Activated T-cell treated with anti-CD3 and anti-CD28 coated beads, Interleukin-2, amount 50 U/mL, for 48 hours (primary cell): ENCODE measurements around the gene DOHH.

Experiments used
- DNase-seq, 2 experiments: peaks; one replicate each; pipeline ENCODE4 v3.0.0-alpha.2; 2020

Gene DOHH

DNA sequence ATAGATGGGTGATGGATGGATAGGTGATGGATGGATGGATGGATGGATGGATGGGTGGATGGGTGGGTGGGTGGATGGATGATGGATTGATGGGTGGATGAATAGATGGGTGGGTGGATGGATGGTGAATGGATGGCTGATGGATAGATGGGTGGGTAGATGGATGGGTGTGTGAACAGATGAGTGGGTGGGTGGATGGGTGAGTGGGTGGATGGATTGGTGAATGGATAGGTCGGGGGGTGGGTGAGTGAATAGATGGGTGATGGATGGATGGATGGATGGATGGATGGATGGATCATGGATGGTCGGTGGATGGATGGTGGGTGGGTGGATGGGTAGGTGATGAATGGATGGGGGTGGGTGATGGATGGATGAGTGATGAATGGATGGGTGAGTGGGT, 23.6 kb downstream of the DOHH start:
- no peak for DNase-seq

DNA sequence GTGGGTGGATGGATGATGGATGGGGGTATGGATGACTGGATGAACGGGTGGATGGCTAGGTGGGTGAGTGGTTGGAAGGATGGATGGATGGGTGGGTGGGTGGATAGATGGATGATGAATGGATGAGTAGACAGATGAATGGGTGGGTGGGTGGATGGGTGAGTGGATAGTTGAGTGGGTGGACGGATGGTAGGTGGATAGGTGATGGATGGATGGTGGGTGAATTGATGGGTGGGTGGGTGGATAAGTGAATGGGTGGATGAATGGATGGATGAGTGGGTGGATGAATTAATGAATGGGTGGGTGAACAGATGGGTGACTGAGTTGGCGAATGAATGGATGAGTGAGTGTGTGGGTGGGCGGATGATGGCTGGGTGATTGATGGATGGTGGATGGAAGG, 25.0 kb downstream of the DOHH start:
- no peak for DNase-seq

DNA sequence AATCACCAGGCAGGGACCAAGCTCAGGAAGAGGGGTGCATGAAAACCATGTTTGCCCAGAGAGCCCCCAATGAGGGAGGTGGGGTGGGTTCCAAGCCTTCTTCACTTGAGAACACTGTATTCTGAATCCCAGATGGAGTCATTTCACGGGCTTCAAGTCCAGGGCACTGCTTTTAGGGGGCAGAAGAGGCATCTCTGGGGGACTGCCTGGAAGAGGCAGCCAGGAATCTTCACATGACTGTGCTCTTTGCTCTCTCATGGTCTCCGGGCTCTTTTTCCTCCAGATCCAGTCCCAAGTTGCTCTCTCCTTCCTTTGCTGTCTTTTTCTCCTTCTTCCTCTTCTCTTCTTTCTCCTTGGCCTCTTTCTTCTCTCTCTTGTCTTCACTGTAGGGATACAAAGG, 25.9 kb downstream of the DOHH start:
- DNase-seq = no peak

DNA sequence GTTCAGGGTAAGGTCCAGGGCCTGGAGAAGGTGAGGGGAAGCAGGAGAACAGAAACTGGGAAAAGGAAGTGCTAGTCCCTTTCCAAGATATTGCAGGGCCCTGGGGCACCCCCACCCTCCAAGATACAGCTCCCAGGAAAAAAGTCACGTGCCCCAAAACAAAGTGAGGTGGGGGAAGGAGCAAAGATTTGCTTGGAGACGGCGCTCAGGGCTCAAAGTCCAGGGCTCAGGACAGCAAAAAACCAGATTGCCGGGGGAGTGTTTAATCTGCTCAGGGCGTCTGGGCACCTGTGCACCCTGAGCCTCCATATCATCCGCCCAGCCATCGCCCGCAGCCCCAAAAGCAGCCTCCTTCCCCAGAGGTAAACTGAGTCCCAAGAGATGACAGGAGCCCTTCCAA, 26.5 kb downstream of the DOHH start:
- DNase-seq = no peak

DNA sequence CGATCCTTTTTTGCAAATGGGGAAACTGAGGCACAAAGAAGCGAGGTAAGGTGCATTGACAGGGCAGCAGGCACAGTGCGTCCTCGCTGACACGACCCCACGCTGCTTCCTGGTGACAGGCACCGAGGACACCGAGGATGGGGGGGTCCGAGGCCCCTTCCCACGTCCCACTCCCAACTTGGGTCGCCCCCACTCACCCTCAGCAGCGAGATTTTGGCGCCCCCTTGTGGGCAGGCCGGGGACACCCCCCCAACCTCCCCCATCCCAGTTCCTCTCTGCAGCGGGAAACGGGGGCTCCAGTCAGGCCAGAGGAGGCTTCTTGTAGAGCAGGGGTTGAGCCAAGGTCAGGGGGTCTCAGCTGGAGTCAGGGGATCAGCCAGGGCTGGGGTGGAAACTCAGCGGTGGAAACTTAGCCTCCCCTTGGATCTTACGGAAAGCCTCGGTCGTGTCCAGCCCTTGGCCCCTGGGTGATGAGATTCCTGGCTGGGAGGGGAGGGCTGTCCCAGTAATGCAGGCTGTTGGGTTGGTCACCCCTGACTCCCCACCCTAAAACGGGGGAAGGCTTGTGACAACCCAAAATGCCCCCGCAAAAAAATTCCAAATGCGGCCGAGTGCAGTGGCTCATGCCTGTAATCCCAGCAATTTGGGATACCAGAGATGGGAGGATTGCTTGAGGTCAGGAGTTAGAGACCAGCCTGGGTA, 28.4 kb downstream of the DOHH start:
- DNase-seq = peak; percentile 61 to 63

DNA sequence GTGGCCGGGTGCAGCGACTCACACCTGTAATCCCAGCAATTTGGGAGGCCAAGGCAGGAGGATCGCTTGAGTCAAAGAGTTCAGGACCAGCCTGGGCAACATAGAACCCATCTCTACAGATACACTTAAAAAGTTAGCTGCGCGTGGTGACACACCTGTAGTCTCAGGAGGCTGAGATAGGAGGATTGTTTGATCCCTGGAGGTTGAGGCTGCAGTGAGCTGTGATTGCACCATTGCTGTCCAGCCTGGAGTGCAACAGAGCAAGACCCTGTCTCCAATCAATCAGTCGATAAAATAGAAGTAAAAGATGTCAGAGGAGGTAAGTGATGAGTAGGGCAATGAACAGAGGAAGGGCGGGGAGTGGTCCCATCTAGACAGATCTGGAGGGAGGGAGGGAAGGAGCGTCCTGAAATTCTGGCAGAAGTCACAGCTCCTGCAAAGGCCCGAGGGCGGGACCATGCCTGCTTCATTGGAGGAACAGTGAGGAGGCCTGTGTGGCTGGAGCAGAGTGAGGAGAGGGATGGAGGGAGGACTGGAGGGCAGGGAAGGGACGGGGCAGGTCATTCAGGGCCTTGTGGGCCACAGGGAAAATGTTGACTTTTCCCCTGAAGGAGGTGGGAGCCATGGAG, 29.9 kb downstream of the DOHH start:
- no peak for DNase-seq

DNA sequence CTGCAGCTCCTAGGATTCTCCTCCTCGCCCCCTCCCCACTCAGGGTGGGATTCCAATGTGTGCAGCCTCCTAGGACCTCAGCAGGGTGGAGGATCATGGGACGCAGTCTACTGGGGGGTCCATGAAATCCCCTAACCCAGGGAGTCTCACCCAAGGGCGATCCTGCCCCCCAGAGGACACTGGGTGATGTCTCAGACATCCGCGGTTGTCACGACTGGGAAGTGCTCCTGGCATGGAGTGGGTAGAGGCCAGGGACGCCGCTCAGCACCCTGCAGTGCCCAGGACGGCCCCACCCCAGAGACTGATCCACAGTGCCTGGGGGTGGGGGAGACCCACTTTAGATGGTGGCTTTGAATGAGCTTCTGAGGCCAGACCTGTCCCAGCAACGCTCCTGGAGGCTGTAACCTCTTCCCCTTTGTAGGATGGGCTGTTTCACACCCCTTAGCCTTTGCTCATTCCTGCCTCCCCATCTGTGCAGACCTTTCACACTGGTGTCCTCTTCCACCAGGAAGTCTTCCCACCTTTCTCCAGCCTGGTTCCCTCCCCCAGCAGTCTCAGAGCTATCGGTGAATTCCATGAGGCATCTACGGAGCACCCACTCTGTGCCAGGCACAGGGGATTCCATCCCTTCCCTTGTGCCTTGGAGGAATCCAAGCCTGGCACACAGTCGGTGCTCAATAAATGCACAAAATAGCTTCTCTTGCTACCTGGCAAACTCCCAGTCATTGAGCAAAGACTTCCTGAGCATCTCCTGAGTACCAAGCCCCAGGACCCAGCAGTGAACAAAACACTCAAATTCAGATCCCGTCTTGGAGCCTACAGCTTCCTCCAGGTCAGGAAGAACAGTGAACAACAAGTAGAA, 30.6 kb downstream of the DOHH start:
- DNase-seq = no peak

DNA sequence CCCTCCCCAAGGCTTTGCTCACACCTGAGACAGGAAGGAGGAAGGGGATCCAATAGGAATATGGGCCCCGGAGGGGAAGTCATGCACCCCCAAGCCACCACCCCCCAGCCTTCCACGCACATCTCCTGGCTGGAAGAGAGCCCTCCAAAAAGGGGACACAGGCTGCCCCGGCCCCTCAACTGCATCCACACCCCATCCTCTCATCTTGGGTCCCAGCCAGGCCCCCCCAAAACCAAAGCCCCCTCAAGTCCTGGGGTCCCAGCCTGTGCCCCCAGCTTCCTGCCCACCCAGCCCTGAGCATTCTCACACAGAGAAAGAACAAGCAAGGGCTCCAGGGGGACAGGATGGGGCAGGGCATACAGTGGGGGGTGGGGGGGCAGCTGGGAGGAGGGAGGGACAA, 32.3 kb downstream of the DOHH start:
- no peak for DNase-seq

DNA sequence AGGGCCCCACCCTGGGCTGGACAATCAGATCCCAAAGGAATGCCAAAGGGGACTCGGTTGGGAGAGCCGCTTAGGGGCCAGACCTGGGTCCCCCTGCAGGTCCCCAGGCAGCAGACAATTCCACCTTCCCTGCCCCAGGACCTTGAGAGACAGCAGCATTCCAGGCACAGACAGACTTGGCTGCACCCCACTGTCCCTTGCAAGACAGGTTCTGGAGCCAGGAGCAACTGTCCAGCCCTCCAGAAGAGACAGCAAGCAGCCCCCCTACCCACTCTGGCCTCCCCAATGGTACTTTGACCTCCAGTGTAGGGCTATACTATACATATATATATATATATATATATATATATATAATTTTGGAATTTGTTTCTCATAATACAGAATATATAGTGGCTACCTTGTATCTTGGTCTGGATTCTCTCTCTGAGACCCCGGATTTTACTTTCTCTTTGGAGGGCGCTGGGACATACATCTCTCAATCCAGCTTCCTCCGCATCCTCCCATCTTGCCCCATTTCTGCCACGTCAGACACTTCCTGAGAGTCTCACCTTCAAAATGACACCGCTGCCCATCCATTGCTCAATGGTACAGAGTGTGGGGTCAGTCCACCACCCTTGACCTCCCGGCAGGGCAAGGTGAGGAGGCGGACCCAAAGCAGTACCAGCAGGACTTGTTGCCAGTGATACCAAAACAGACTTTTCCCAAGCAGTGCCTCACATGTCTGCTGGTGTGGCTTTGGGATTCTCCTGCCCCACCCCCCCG, 32.9 kb downstream of the DOHH start:
- no peak for DNase-seq

DNA sequence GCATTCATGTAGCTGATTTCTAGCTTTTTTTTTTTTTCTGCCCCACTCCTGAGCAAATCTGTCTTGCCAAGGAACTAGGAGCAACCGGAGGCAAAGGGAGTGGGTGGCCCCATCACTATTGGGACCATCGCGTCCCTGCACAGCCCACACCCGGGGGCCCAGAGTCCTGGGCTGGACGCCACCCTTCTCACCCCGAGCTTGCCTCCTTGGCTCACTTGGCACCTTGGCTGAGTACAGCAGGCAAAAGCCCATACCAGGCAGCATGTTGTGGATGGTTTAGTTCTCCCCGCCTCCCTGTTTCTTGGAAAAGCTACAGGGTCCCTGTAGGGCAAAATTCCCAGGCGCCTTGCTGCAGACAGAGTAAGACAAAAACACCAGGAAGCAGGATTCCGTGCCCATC, 33.8 kb downstream of the DOHH start:
- DNase-seq = no peak

DNA sequence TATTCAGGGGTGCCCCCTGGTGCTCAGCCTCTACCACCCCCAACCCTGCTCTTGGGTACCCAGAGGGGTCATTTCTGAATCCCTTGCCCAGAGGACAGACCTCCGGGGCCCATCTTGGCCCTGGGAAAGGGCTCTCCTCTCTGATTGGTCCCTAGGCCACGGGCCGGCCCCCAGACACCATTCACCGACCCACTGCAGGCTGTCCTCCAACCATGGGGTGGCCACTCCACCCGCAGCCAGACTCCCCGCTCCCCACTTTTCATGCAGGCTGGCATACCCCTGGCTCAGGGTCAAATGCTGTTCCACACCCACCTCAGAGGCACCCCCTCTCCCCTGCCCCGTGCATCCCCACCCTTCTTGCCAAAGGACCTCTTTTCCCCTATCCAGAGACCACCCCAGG, 34.9 kb downstream of the DOHH start:
- DNase-seq = no peak

DNA sequence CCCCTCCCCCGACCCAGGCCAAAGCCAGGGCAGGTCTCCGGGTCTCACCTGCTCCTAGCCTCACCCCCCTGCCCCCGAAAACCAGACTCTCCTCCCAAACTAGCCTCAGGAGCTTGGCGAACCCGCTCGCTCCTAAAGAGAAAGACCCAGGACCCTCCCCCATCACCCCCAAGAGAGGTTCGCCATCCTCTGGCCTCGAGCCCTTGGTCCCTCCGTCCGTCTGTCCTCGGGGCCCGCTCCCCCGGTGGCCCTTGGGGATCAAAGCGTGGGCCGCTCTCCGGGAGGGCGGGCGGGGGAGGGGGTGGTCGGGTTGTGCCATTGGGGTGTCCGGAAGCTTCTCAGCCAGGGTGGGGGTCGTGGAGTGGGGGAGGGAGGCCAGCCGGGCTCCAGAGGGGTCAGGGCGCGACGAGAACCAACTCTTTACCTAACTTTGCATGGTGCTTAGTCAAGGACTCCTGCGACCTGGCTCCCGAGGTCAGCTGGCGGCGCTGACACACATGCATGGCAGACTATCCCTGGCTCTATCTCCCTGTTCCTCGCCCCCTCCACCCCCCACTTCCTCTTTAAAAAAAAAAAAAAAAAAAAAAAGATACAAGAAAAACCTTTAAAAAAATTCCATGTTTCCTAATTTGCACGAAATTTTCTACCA, 35.8 kb downstream of the DOHH start:
- DNase-seq = no peak

DNA sequence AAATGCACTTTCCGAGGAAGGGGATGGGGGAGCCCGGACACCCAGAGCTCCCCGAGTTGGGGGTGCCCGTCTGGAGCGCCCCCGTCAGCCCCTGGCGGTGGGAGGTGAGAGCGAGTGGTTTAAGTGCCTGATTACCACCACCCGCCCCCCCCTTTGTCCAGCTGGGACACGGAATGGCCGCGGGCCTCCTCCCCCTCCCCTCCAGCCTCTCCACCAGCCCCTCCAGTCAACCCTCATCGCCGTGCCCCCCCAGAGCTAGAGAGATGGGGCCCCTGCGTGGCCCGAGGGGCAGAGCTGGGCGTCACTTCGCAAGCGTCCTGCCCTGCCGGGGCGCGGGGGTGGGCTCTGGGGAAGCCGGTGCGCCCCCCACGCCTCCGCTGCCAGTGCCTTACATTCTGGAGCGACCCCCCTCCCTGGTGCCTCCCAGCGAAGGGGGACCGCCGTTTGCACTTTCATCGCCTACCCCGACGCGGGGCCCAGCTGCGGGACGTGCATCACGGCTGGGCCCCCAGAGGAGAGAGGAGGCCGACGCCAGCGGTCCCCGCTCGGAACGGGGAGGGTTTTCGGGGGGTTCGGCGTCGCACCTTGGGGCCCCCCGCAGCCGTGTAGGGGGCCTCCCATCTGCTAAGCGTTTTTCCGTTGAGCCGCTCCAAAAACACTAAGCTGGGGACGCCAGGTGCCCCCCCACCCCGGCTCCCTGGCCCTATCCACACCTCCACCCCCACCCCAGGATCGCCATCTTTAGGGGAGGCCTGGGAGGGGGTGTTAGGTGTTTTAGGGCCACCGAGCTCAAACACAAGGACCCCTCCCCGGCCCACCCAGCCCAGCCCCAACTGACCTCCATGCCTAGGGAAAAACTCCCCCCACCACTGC, 36.5 kb downstream of the DOHH start:
- no peak for DNase-seq

DNA sequence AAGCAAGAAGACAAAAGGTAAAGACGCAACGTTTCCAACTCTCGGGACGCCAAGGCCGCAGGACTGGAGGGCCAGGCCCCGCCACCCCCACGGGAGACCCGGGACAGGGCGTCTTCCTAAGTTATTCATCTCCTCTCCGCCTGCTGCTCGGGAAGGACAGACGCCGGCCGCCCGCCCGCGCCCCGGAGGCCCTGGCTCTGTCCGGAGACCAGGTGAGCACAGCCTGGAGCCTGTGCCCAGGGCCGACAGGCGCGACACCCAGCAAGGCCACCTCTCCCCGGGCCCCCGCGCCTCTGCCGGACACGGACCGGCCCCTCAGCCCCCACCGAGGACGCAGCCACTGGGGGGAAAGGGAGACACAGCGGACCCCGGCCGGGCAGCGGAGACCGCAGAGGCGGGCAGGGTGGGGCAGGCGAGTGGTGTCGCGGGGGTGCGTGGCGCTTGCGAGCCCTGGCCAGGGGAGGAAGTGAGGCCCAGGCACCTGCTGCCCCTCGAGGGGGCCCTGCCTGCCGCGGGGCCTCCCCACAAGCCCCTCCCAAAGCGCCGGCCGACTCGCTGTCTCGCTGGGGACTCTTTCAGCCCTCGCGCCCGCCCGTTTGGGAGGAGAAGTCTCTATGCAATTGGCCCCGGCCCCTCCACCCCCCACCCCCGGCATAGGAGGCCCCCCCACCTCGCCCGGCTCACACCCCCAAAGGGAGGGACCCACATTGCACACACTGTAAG, 37.3 kb downstream of the DOHH start:
- DNase-seq = no peak

DNA sequence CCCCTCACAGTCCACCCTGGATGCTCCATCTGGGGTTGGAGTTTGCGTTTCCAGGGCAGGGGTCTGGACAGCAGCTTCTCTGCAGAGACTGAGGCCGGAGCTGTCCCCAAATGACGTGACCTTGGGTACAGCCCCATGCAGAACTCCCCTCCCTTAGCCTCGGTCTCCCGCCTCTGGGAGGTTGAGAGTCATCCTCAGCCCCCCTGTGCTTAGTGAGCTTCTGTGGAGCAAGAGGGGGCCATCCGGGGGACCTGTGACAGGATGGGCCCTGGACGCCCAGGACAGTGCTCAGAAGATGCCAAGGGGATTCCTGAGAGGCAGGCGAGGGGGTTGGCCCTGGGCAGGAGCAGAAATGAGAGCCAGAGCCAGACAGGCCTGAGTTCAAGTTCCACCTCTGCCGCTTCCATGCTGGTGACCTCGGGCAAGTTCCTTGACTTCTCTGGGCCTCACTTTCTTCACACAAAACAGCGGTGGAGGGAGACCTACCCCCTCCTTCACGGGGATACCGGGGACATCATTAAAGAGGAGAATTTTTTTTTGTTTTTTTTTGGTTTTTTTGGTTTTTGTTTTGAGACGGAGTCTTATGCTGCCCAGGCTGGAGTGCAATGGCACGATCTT, 40.4 kb downstream of the DOHH start:
- no peak for DNase-seq

DNA sequence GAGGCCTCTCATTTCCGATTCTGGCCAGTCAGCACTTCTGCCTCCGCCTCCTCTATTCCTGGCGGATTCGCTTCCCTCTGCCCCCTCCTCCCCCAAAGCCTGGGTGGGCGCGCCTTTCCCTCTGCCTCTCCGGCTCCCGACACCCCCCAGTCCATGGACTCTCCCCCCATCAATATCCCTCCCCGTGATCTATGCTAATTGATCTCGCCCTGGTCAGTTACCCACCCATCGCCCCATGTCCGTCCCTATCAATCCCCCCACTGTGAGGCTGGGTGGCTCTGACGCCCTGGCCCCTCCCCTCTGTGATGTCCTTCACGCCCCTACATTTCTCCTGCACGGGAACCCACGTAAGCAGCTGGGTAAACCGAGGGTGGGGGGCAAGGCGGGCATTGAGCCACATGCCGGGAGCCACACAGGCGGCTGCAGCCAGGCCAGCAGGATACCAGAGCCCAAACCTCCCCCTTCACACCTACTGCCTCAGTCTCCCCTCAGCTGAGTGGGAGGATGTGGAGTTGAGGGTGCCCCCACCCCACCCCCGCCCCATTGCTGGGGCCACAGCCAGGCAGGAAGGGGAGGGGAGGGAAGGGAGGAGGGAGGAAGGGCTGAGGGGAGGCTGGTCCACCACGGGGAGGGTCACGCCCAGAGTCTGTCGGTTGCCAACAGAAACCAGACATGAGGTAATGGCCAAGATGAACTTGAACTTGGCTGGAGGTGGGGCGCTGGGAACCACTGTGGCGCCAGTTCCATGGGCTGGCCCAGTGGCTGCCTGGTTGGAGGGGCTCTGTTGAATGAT, 41.2 kb downstream of the DOHH start:
- DNase-seq = no peak

DNA sequence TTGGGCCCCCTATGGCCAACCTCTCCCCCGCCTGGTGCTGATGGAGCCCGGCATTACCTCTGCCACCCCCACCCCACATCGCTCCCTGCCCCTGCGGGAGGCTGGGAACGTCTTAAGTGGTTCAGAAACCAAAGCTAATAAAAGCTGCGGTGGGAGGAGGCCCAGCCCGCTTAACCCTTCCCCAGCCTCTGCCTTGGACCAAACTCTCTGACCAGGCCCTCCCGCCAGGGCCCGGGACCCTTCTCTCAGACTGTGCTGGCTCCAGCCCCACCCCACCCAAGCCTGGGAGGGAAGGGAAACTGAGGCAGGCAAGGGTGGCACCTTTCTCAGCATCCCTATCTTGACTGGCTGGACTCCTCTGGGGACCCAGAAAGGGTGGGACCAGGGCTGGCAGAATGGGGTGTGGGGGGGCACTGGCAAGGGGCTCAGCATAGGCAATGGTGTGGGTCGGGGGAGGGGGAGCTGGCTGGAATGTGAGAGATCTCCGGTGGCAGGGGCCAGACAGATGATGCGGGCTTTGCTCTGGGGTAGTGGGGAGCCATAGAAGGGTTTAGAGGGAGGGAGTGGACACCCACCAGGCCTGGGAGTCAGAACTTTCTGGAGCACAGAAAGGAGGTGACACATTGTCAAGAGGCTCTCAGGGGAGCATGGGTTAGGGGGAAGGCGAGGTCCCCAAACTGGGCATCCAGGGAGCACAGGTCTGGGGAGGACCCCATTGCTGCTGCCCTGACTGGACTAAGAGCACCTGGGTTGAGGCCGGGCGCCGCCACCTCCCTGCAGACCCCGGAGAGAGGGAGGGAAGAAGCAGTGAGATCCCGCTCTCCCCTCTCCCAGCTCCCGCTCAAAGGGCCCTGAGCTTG, 42.0 kb downstream of the DOHH start:
- DNase-seq = no peak

DNA sequence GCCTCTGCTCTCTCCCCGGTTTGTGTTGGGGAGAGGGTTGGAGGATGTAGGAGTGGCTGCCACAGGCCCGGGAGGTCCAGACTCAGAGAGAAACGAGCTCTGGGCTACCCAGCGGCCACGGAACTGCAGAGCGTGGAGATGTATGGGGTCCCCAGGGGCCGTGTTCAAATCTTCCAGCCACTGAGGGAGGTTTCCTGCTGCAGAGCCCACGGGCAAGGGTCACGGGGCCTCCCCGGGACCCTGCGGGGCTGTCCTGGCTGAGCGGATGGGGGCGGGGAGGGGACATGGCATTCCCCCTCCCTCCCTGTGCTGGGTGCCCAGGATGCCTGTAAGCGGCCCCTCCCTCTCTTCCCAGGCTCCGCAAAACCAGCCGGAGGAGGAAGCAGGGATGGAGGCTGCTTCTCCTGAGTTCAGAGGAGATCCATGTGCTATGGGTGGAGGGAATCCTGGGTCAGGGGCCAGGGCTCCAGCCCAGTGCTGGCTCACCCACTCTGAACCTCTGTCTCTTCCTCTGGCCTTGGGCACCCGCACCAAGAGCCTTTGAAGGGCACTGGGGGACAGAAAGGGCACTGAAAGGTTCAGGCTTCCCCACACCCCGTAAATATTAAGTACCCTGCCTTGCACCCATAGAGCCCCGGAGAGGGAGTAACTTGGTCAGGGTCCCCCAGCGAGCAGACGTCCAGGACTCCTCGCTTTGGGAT, 42.8 kb downstream of the DOHH start:
- DNase-seq = no peak
